Activated B cell treated with CpG ODN at 0.5 μM for 24 hours (primary cell): ENCODE data around the gene PNKD. TPM values are rescaled to one million over a fixed set of nuclear protein-coding genes. Genes with fewer than 3 reads are reported as not detected.
A peak's percentile ranks its signal among the peaks of the same experiment; 100 is the strongest.
"Not testable (repeated sequence)": the region's sequence is repeated elsewhere in the genome, so short reads cannot be mapped to it uniquely, and the experiment has no call there.

Experiments used
- ATAC-seq: fragments of 200-7000 bp; cut with Tn5 transposase; one replicate; pipeline ENCODE4 v1.10.0; 2021; ENCODE audit warnings: low read depth, mild to moderate bottlenecking, moderate library complexity
- CTCF ChIA-PET: fragments of 350-600 bp; sonication (Branson Sonifier 250); formaldehyde crosslinking; loops from one replicate; lab custom pipeline; 2021; ENCODE audit warnings: antibody characterized with exemption; lab: Charles Lee
- POLR2A ChIA-PET: fragments of 350-600 bp; sonication (Branson Sonifier 250); formaldehyde crosslinking; loops from one replicate; lab custom pipeline; 2021; ENCODE audit warnings: antibody characterized with exemption; lab: Charles Lee
- DNase-seq: peaks from one replicate; pipeline ENCODE4 v3.0.0; 2022
- H3K27ac Mint-ChIP-seq: one replicate; pipeline ENCODE4 v1.8.0; 2020; ENCODE audit warnings: mixed read lengths
- H3K27me3 Mint-ChIP-seq: one replicate; pipeline ENCODE4 v1.8.0; 2021; ENCODE audit warnings: mixed read lengths
- H3K36me3 Mint-ChIP-seq: one replicate; pipeline ENCODE4 v1.8.0; 2021; ENCODE audit warnings: low read depth, mixed read lengths
- H3K4me1 Mint-ChIP-seq: one replicate; pipeline ENCODE4 v1.8.0; 2021; ENCODE audit warnings: mixed read lengths
- H3K4me3 Mint-ChIP-seq: one replicate; pipeline ENCODE4 v1.8.0; 2020; ENCODE audit warnings: mild to moderate bottlenecking, mixed read lengths
- H3K9me3 Mint-ChIP-seq: one replicate; pipeline ENCODE4 v1.8.0; 2020; ENCODE audit warnings: mixed read lengths
- intact Hi-C: fragments of 100-400 bp; cut with micrococcal nuclease; formaldehyde crosslinking; loops from one replicate; pipeline ENCODE4 v1.15.1; 2024
- total RNA-seq: library from RNA; stranded (reverse); gene quantifications from 2 replicates; pipeline ENCODE4 v1.2.3, GENCODE V29; 2022
- TF ChIP-seq, protein P1 (sequence below): fragments of 200-600 bp; IDR thresholded peaks from one replicate; pipeline ENCODE4 v1.8.0; 2022; ENCODE audit warnings: antibody characterized with exemption, mild to moderate bottlenecking

Gene PNKD
- total RNA-seq, 1 donor from 2014 or later: 21.0 TPM

DNA sequence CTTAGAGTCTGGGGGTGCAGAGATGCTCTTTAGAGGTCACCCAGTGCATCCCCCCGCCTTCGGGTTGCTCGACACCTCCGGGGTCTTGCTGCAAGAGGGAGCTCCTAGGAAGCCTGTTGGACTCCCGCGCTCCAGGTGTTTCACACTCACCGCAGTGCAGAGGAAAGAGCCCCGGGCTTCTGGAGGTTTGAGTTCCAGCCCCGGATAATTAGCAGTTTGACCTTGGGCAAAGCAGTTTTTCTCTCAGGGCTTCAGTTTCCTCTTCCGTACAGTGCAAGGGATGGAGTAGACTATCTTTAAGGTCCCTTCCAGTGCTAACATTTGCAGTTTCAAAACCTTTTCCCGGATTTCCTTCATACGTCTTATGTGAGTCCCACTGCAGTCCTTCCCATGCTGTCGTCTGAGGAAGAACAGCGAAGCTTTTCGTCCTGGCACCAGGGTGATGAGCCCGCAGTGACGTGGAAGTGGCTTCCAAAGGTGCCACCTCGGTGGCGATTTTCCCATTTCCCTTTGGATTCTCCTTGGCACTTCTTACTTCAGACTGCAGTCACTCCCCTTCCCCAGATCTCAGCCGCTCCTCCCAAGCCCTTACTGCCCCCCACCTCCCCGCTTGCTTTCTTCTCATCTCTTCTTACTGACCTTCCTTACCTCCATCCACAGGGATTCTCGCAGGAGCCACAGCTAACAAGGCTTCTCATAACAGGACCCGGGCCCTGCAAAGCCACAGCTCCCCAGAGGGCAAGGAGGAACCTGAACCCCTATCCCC, 585 bp downstream of the PNKD start:
- Mint-ChIP-seq H3K36me3 (peaks cover 56% of the 10 kb centered on the region), H3K9me3 (no peaks in the 10 kb centered on the region), H3K4me1 (peaks cover 64% of the 10 kb centered on the region), H3K27ac (peak overlapping the region; percentile 88), H3K4me3 (peak overlapping the region; percentile 93), H3K27me3 (no peaks in the 10 kb centered on the region)
- DNase-seq (no peak), ATAC-seq (no peak)
- TF ChIP-seq, protein P1, sequence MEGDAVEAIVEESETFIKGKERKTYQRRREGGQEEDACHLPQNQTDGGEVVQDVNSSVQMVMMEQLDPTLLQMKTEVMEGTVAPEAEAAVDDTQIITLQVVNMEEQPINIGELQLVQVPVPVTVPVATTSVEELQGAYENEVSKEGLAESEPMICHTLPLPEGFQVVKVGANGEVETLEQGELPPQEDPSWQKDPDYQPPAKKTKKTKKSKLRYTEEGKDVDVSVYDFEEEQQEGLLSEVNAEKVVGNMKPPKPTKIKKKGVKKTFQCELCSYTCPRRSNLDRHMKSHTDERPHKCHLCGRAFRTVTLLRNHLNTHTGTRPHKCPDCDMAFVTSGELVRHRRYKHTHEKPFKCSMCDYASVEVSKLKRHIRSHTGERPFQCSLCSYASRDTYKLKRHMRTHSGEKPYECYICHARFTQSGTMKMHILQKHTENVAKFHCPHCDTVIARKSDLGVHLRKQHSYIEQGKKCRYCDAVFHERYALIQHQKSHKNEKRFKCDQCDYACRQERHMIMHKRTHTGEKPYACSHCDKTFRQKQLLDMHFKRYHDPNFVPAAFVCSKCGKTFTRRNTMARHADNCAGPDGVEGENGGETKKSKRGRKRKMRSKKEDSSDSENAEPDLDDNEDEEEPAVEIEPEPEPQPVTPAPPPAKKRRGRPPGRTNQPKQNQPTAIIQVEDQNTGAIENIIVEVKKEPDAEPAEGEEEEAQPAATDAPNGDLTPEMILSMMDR: no peak
- intact Hi-C loops: loop anchor here (1.0 to 5.0 kb wide), 9 partner anchors 14 to 1117 kb away; partner anchors contain the start of genes ARPC2, BCS1L, CNOT9 and CNPPD1
- ChIA-PET CTCF (interaction anchor here (1.0 to 7.5 kb wide), 10 partner anchors 13 to 125 kb away, joined by 3 to 138 read pairs (median 5); partner anchors contain the start of genes ARPC2, CATIP and TMBIM1), POLR2A (interaction anchor here (0.6 to 7.3 kb wide), 15 partner anchors 9 to 626 kb away, joined by 3 to 97 read pairs (median 8); partner anchors contain the start of genes ARPC2, CATIP, GPBAR1 and TMBIM1)

DNA sequence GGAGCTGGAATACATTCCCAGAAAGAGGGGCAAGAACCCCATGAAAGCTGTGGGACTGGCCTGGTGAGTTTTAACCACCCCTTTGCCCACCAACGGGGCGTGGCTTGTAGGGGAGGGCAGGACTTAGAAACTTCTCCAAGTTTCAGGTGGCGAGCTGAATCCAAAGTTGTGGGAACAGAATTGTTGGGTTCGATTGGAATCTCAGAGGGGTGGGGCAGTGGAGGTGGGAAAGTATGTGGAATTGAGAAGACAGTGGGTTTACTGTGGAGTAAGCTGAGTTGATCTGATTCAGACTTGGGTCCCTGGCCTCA, 1.1 kb downstream of the PNKD start:
- TF ChIP-seq, protein P1: no peak
- DNase-seq (no peak), ATAC-seq (no peak)
- Mint-ChIP-seq H3K4me3 (peak overlapping the region; percentile 93), H3K9me3 (no peaks in the 10 kb centered on the region), H3K4me1 (peaks cover 64% of the 10 kb centered on the region), H3K36me3 (peaks cover 57% of the 10 kb centered on the region), H3K27ac (peak overlapping the region; percentile 88), H3K27me3 (no peaks in the 10 kb centered on the region)
- CTCF ChIA-PET: interaction anchor here (1.1 to 7.5 kb wide), 9 partner anchors 13 to 125 kb away, joined by 3 to 138 read pairs (median 6); partner anchors contain the start of genes CATIP and TMBIM1
- intact Hi-C loops: loop anchor here (2.0 to 5.0 kb wide), 2 partner anchors 51 to 906 kb away; partner anchors contain the start of genes CNPPD1 and RETREG2
- POLR2A ChIA-PET: interaction anchor here (0.9 to 7.3 kb wide), 7 partner anchors 14 to 125 kb away, joined by 6 to 97 read pairs (median 29); partner anchors contain the start of genes ARPC2, CATIP and TMBIM1

DNA sequence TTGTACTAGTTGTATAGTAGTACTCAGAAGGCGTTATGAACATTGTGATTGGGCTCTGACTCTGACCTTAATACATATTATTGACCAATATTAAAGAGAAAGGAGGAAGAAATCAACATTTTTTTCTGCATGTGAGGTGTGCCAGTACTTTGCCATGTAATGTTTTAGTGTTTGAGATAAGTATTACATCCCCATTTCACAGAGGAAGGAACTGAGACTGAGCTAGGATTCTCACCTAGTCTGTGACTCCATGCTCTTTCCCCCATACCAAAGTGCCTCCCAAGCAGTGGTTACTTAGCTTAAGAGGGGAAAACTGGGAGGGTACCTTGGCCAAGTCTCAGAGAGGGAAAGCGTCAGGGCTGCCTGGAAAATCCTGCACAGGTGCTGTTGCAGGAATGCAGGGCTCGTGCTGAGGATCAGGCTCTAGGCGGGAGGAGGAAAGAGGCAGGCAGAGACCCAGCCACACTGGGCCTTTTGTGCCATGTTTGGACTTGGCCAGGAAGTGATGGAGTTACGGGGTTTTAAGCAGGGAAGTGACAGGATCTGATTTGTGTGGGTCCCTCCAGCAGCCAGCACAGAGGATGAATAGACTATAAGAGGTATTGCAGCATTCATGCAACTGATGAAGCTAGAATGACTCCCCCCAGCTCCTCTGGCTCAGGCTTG, 1.7 kb downstream of the PNKD start:
- no peak for ATAC-seq
- peak overlapping the region; percentile 93 for H3K4me3 Mint-ChIP-seq
- H3K27ac Mint-ChIP-seq: peak overlapping the region; percentile 88
- H3K27me3 Mint-ChIP-seq: no peaks in the 10 kb centered on the region
- intact Hi-C loops: loop anchor here (1.0 to 5.0 kb wide), 9 partner anchors 15 to 905 kb away; partner anchors contain the start of genes CATIP, CNPPD1 and RETREG2
- TF ChIP-seq, protein P1: no peak
- H3K4me1 Mint-ChIP-seq: peaks cover 64% of the 10 kb centered on the region
- ChIA-PET CTCF (interaction anchor here (1.1 to 7.5 kb wide), 11 partner anchors 14 to 125 kb away, joined by 3 to 138 read pairs (median 6); partner anchors contain the start of genes CATIP and TMBIM1), POLR2A (interaction anchor here (0.9 to 7.3 kb wide), 8 partner anchors 14 to 125 kb away, joined by 3 to 97 read pairs (median 12); partner anchors contain the start of genes ARPC2, CATIP and TMBIM1)
- no peaks in the 10 kb centered on the region for H3K9me3 Mint-ChIP-seq
- peaks cover 58% of the 10 kb centered on the region for H3K36me3 Mint-ChIP-seq
- no peak for DNase-seq

DNA sequence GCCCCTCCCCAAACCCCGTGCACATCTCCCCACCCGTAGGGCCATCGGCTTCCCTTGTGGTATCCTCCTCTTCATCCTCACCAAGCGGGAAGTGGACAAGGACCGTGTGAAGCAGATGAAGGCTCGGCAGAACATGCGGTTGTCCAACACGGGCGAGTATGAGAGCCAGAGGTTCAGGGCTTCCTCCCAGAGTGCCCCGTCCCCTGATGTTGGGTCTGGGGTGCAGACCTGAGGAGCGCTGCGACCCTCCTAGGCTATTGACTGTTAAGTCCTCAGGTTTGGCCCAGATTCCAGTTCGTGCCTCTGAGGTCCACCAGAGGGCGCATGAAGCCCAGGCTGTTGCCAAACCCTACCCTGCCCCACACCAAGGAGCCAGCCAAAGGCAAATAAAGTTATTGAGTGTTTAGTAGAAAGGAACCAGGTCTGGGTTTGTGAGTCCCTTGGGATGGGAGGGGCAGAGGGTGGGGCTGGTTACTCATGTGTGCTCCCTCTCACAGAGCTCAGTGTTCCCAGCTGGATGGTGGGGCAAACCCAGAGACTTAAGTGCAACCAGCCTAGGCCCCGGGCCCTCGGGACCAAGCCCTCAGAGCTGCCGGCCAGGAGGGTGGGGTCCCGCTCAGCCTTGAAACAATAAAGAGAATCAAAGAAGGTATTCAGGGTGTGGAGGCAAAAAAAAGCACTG, 2.4 kb downstream of the PNKD start:
- Mint-ChIP-seq H3K27ac (peak overlapping the region; percentile 88), H3K4me3 (peak overlapping the region; percentile 93), H3K9me3 (no peaks in the 10 kb centered on the region), H3K4me1 (peaks cover 57% of the 10 kb centered on the region), H3K36me3 (peaks cover 58% of the 10 kb centered on the region), H3K27me3 (no peaks in the 10 kb centered on the region)
- intact Hi-C loops: loop anchor here (1.0 to 5.0 kb wide), 8 partner anchors 15 to 905 kb away; partner anchors contain the start of genes CATIP, CNPPD1 and RETREG2
- POLR2A ChIA-PET: interaction anchor here (0.5 to 7.3 kb wide), 13 partner anchors 13 to 129 kb away, joined by 3 to 97 read pairs (median 5); partner anchors contain the start of genes ARPC2, CATIP and TMBIM1
- TF ChIP-seq, protein P1: no peak
- ATAC-seq (peak; percentile 52), DNase-seq (peak; percentile 71)
- CTCF ChIA-PET: interaction anchor here (0.6 to 7.5 kb wide), 18 partner anchors 9 to 124 kb away, joined by 3 to 138 read pairs (median 4); partner anchors contain the start of genes CATIP and TMBIM1

DNA sequence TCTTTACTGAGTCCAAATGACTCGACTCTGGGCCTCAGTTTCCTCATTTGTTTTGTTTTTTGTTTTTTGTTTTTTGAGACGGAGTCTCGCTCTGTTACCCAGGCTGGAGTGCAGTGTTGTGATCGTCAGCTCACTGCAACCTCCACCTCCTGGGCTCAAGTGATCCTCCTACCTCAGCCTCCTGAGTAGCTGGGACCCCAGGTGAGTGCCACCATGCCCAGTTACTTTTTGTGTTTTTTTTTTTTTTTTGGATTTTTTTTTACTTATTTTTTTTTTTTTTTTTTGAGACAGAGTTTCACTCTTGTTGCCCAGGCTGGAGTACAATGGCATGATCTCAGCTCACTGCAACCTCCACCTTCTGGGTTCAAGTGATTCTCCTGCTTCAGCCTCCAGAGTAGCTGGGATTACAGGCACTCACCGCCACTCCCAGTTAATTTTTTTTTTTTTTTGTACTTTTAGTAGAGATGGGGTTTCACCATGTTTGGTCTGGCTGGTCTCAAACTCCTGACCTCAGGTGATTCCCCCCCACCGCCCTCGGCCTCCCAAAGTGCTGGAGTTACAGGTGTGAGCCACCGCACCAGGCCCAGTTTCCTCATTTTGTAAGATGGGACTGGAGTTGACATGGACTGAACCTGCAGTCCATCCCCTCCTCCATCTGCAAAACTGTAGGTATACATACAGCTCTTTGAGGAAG, 3.0 kb downstream of the PNKD start:
- Mint-ChIP-seq H3K36me3 (peaks cover 62% of the 10 kb centered on the region), H3K27ac (peak overlapping the region; percentile 88), H3K4me3 (peak overlapping the region; percentile 44), H3K4me1 (peaks cover 57% of the 10 kb centered on the region)
- intact Hi-C loops: loop anchor here (5.0 kb wide), 1 partner anchor 904 kb away; the partner anchor contains the start of genes CNPPD1 and RETREG2
- ChIA-PET CTCF (interaction anchor here (0.6 to 7.5 kb wide), 15 partner anchors 9 to 123 kb away, joined by 3 to 138 read pairs (median 5); partner anchors contain the start of genes CATIP and TMBIM1), POLR2A (interaction anchor here (0.6 to 7.3 kb wide), 13 partner anchors 12 to 970 kb away, joined by 3 to 97 read pairs (median 3); partner anchors contain the start of genes ARPC2, CATIP and TMBIM1)
- DNase-seq, H3K27me3 Mint-ChIP-seq, H3K9me3 Mint-ChIP-seq, ATAC-seq: not testable (repeated sequence)
